GM21381 (cell line): ENCODE measurements around the gene TTC36.
"Not testable (repeated sequence)": the region's sequence is repeated elsewhere in the genome, so short reads cannot be mapped to it uniquely, and the experiment has no call there.

Experiments used
- ATAC-seq: cut with Tn5 transposase; IDR thresholded peaks from one replicate; pipeline ENCODE4 v1.9.1; 2021; ENCODE audit warnings: mild to moderate bottlenecking, moderate library complexity; ENCODE audit not compliant: unreplicated experiment

TTC36 gene

GRCh38 chr11:118531597-118532084 lies 4.4 kb downstream of the TTC36 start:
- no peak for ATAC-seq

GRCh38 chr11:118532091-118532490 lies 4.8 kb downstream of the TTC36 start:
- no peak for ATAC-seq

GRCh38 chr11:118532852-118533768 lies 5.8 kb downstream of the TTC36 start:
- ATAC-seq = no peak

- no peak for ATAC-seq
Measured at GRCh38 chr11:118533769-118534729, 6.8 kb downstream of the TTC36 start.

- no peak for ATAC-seq
Measured at GRCh38 chr11:118535261-118535660, 8.0 kb downstream of the TTC36 start.

- ATAC-seq = no peak
Measured at GRCh38 chr11:118536726-118537125, 9.5 kb downstream of the TTC36 start.

GRCh38 chr11:118537409-118537980 lies 10.2 kb downstream of the TTC36 start:
- no peak for ATAC-seq

- ATAC-seq = no peak
Measured at GRCh38 chr11:118544010-118544646, 16.9 kb downstream of the TTC36 start.

GRCh38 chr11:118544647-118545010 lies 17.4 kb downstream of the TTC36 start:
- no peak for ATAC-seq

GRCh38 chr11:118545533-118545932 lies 18.3 kb downstream of the TTC36 start:
- ATAC-seq = no peak

- ATAC-seq = no peak
Measured at GRCh38 chr11:118547132-118547531, 19.9 kb downstream of the TTC36 start.

GRCh38 chr11:118552341-118552740 lies 25.1 kb downstream of the TTC36 start:
- no peak for ATAC-seq

GRCh38 chr11:118560806-118561205 lies 33.5 kb downstream of the TTC36 start:
- no peak for ATAC-seq

- ATAC-seq = no peak
Measured at GRCh38 chr11:118565051-118565450, 37.8 kb downstream of the TTC36 start.

GRCh38 chr11:118569670-118570069 lies 42.4 kb downstream of the TTC36 start:
- no peak for ATAC-seq

- ATAC-seq = no peak
Measured at GRCh38 chr11:118570787-118571186, 43.5 kb downstream of the TTC36 start.

GRCh38 chr11:118571701-118572060 lies 44.4 kb downstream of the TTC36 start:
- not testable (repeated sequence) for ATAC-seq

- peak; percentile 81 for ATAC-seq
Measured at GRCh38 chr11:118572061-118572980, 45.0 kb downstream of the TTC36 start, which contains the start of gene ARCN1. TSS of gene ARCN1 (plus strand) at chr11:118572409. CDS start at chr11:118572548, 139 bp downstream.

GRCh38 chr11:118572981-118573550 lies 45.8 kb downstream of the TTC36 start:
- no peak for ATAC-seq
